Stomach (tissue), 4 donors: Measurements from ENCODE around the gene MEF2A.

Experiments
- CTCF ChIP-seq, 7 experiments: fragments of 450-650 bp in 4 of 7; fragments of 200-600 bp in 3 of 7; sonication (generic) in 3 of 7; IDR thresholded peaks; one replicate each; pipeline ENCODE4 v1.5.1; 2016 to 2019; ENCODE audit warnings: antibody characterized with exemption in 7 of 7, control low read depth in 2 of 7, mild to moderate bottlenecking in 1 of 7
- EP300 ChIP-seq: sonication (generic); formaldehyde crosslinking; IDR thresholded peaks from one replicate; pipeline ENCODE4 v1.6.1; 2017; ENCODE audit warnings: antibody characterized with exemption
- POLR2A ChIP-seq, 4 donors: fragments of 450-650 bp; IDR thresholded peaks; one replicate each; pipeline ENCODE4 v1.6.1; 2016; ENCODE audit warnings: antibody characterized with exemption in 4 of 4, control low read depth in 2 of 4, mild to moderate bottlenecking in 1 of 4, moderate library complexity in 1 of 4

DNA sequence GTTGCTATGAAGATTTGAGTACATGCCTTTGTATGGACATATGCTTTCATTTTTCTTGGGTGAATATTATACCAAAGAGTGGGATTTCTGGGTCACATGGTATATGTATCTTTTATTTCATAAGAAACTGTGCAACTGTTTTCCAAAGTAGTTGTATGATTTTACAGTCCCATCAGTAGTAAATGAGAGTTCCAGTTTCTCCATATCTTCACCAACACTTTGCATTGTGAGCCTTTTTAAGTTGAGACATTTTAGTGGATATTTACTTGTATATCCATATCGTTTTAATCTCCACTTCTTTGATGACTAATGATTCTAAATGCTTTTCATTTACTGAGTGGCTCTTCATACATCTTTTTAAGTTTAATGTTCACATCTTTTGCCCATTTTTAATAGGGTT lies 20.3 kb downstream of the MEF2A start:
- TF ChIP-seq CTCF (IDR thresholded peaks at IDR 0.05) (no peak), POLR2A (IDR thresholded peaks at IDR 0.05) (no peak), EP300 (no peak)
